HCT116 (cell line): ENCODE data around the gene DENND5B. TPM values are rescaled to one million over a fixed set of nuclear protein-coding genes. Genes with fewer than 3 reads are reported as not detected.
A peak's percentile ranks its signal among the peaks of the same experiment; 100 is the strongest.

Experiments
- ATAC-seq: fragments of 200-7000 bp; cut with Tn5 transposase; 2 replicates; pipeline ENCODE4 v1.9.1; 2020; ENCODE audit warnings: mild to moderate bottlenecking, moderate library complexity
- BruUV-seq: library from RNA; stranded (reverse); fragments of 400-500 nt; replicated peaks from 2 replicates; lab custom pipeline; 2021; lab: Mats Ljungman, UMichigan
- CTCF ChIA-PET: fragments of 300-600 bp; sonication (Branson Sonifier 250); formaldehyde crosslinking; loops from one replicate; lab custom pipeline; 2021; ENCODE audit warnings: antibody characterized with exemption; lab: Charles Lee
- POLR2A ChIA-PET: fragments of 300-600, 350-600 bp; sonication (Branson Sonifier 250); formaldehyde crosslinking; loops from one replicate; lab custom pipeline; 2021; ENCODE audit warnings: antibody characterized with exemption; lab: Charles Lee
- RAD21 ChIA-PET, 2 experiments: fragments of 300-600 bp; sonication (Branson Sonifier 250); formaldehyde crosslinking; loops; one replicate each; lab custom pipeline; 2023; ENCODE audit warnings: low total read pairs in 2 of 2; ENCODE audit not compliant: uncharacterized antibody in 2 of 2, unreplicated experiment in 2 of 2, low non-redundant PET in 1 of 2; lab: Charles Lee
- DNase-seq: peaks from one replicate; pipeline ENCODE4 v3.0.0-alpha.2; 2010; ENCODE audit warnings: low read depth, low spot score
- H2AFZ ChIP-seq: fragments of 200-600 bp; shearing (Covaris generic), sonication (generic); 2 replicates; pipeline ENCODE4 v1.6.1; 2017; ENCODE audit warnings: low read depth, mixed run types, mixed read lengths, antibody characterized with exemption, low read length; ENCODE audit not compliant: poor library complexity, severe bottlenecking
- H3K27ac ChIP-seq: 2 replicates; pipeline ENCODE4 v1.5.1; 2012; ENCODE audit warnings: low read depth, low read length
- H3K27me3 ChIP-seq: fragments of 200-600 bp; sonication (generic); 2 replicates; pipeline ENCODE4 v1.6.1; 2016; ENCODE audit warnings: mixed run types, low read length, mixed read lengths; ENCODE audit not compliant: insufficient read depth
- H3K36me3 ChIP-seq, 2 experiments: fragments of 200-500 bp in 1 of 2; fragments of 200-600 bp in 1 of 2; sonication (Bioruptor generic) in 1 of 2; sonication (generic) in 1 of 2; 2 replicates each; pipeline versions ENCODE4 v1.5.1 to v1.6.1; 2014 to 2016; ENCODE audit warnings: low read length in 2 of 2, inconsistent platforms in 1 of 2, mixed read lengths in 1 of 2, mixed run types in 1 of 2; ENCODE audit not compliant: insufficient read depth in 2 of 2, control insufficient read depth in 1 of 2
- H3K4me1 ChIP-seq, 2 experiments: fragments of 200-600 bp in 1 of 2; sonication (generic) in 1 of 2; 2 replicates each; pipeline versions ENCODE4 v1.5.1 to v1.6.1; 2012 to 2017; ENCODE audit warnings: low read length in 2 of 2, inconsistent platforms in 1 of 2, mild to moderate bottlenecking in 1 of 2, mixed read lengths in 1 of 2, mixed run types in 1 of 2, moderate library complexity in 1 of 2; ENCODE audit not compliant: insufficient read depth in 2 of 2, control insufficient read depth in 1 of 2
- H3K4me2 ChIP-seq: fragments of 200-600 bp; sonication (generic); 2 replicates; pipeline ENCODE4 v1.6.1; 2017; ENCODE audit warnings: mixed run types, low read length, mixed read lengths
- H3K4me3 ChIP-seq, 2 experiments: fragments of 200-600 bp in 1 of 2; sonication (generic) in 1 of 2; replicated peaks in 1 of 2; 2 replicates each; pipeline ENCODE4 v1.5.1; 2011 to 2016; ENCODE audit warnings: low read length in 2 of 2, control low read depth in 1 of 2, low read depth in 1 of 2, mild to moderate bottlenecking in 1 of 2, mixed read lengths in 1 of 2, mixed run types in 1 of 2
- H3K79me2 ChIP-seq: fragments of 200-600 bp; sonication (generic); 2 replicates; pipeline ENCODE4 v1.6.1; 2017; ENCODE audit warnings: mild to moderate bottlenecking, mixed run types, low read length, moderate library complexity, mixed read lengths; ENCODE audit not compliant: insufficient read depth
- H3K9ac ChIP-seq: fragments of 200-600 bp; sonication (generic); 2 replicates; pipeline ENCODE4 v1.6.1; 2016; ENCODE audit warnings: low read length, mixed read lengths
- H3K9me2 ChIP-seq: fragments of 200-600 bp; sonication (generic), shearing (Covaris generic); 2 replicates; pipeline ENCODE4 v1.6.1; 2017; ENCODE audit warnings: mixed run types, mild to moderate bottlenecking, moderate library complexity; ENCODE audit not compliant: insufficient read depth
- H3K9me3 ChIP-seq, 2 experiments: fragments of 200-500 bp in 1 of 2; fragments of 200-600 bp in 1 of 2; sonication (Bioruptor generic) in 1 of 2; sonication (generic) in 1 of 2; 2 replicates each; pipeline ENCODE4 v1.6.1; 2014 to 2017; ENCODE audit warnings: low read length in 2 of 2, mixed read lengths in 2 of 2, inconsistent platforms in 1 of 2, low read depth in 1 of 2, mild to moderate bottlenecking in 1 of 2, mixed run types in 1 of 2, moderate library complexity in 1 of 2; ENCODE audit not compliant: control insufficient read depth in 1 of 2, insufficient read depth in 1 of 2
- H4K20me1 ChIP-seq: fragments of 200-600 bp; sonication (generic), shearing (Covaris generic); 2 replicates; pipeline ENCODE4 v1.6.1; 2017; ENCODE audit warnings: mixed run types, mild to moderate bottlenecking, moderate library complexity; ENCODE audit not compliant: insufficient read depth
- CBX3 ChIP-seq: IDR thresholded peaks from 2 replicates; pipeline ENCODE4 v1.6.1; 2012; ENCODE audit warnings: low read depth
- CEBPB ChIP-seq: IDR thresholded peaks from 2 replicates; pipeline ENCODE4 v1.6.1; 2012; ENCODE audit warnings: low read depth
- EZH2 ChIP-seq: fragments of 200-600 bp; sonication (generic); IDR thresholded peaks from 2 replicates; pipeline ENCODE4 v1.6.1; 2017; ENCODE audit warnings: antibody characterized with exemption, mixed run types
- EZH2phosphoT487 ChIP-seq: fragments of 200-600 bp; IDR thresholded peaks from 2 replicates; pipeline ENCODE4 v1.6.1; 2018; ENCODE audit warnings: antibody characterized with exemption, borderline replicate concordance
- FOSL1 ChIP-seq: IDR thresholded peaks from 2 replicates; pipeline ENCODE4 v1.6.1; 2012; ENCODE audit warnings: low read depth
- JUND ChIP-seq: IDR thresholded peaks from 2 replicates; pipeline ENCODE4 v1.6.1; 2012
- POLR2AphosphoS5 ChIP-seq: IDR thresholded peaks from 2 replicates; pipeline ENCODE4 v1.6.1; 2011; ENCODE audit warnings: mild to moderate bottlenecking, low read depth, low read length, moderate library complexity
- SRF ChIP-seq: IDR thresholded peaks from 2 replicates; pipeline ENCODE4 v1.6.1; 2012; ENCODE audit warnings: low read depth
- YY1 ChIP-seq: IDR thresholded peaks from 2 replicates; pipeline ENCODE4 v1.6.1; 2011; ENCODE audit warnings: low read length, low read depth, moderate library complexity, mild to moderate bottlenecking; ENCODE audit not compliant: insufficient replicate concordance; ENCODE audit errors: extremely low read depth
- ZFX ChIP-seq: fragments of 450-650 bp; IDR thresholded peaks from 2 replicates; pipeline ENCODE4 v1.6.1; 2017
- intact Hi-C: fragments of 100-400 bp; cut with micrococcal nuclease; formaldehyde crosslinking; loops from 2 replicates; pipeline ENCODE4 v1.10.0; 2022
- total RNA-seq: library from RNA; stranded (reverse); gene quantifications from one replicate; pipeline ENCODE4 v1.2.1, GENCODE V29; 2021; ENCODE audit not compliant: unreplicated experiment
- TF ChIP-seq, protein P1 (sequence below): IDR thresholded peaks from 2 replicates; pipeline ENCODE4 v1.6.1; 2011; ENCODE audit warnings: mild to moderate bottlenecking, low read length, moderate library complexity; ENCODE audit not compliant: insufficient replicate concordance; ENCODE audit errors: extremely low read depth
- TF ChIP-seq, protein P2 (sequence below): IDR thresholded peaks from 2 replicates; pipeline ENCODE4 v1.6.1; 2012; ENCODE audit warnings: low read depth

Gene DENND5B
- total RNA-seq, 1 experiment from 2014 or later = 19.2 TPM

DNA sequence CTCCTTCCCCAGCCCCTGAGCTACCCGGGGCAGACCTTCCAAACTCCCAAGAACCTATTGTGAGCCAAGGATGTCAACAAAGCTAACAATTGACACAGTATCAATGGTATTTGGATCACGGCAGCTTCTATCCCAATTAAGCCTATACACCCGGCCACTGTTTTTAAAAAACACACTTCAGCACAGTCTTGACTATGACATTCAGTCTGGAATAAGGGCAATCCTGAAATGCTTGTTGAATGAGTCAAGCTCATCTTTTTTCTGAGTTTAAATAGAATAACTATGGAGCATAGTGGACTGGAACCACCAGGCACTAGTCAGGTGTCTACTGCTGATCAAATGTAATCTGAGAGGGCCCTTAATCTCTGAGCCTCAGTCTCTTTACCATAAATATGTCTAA is 5.7 kb downstream of the DENND5B start:
- ATAC-seq (no peak), DNase-seq (no peak)
- POLR2A ChIA-PET = interaction anchor here (0.6 kb wide), 1 partner anchor 20 kb away, joined by 4 read pairs; no protein-coding TSS in a partner anchor
- H3K27me3 ChIP-seq = no peaks in the 10 kb centered on the region
- no peaks in the 10 kb centered on the region for H3K36me3 ChIP-seq
- no peaks in the 10 kb centered on the region for H3K9me2 ChIP-seq
- H3K9me3 ChIP-seq = no peaks in the 10 kb centered on the region
- peak overlapping the region; percentile 4 for H3K4me2 ChIP-seq
- H3K79me2 ChIP-seq = peaks cover 82% of the 10 kb centered on the region
- no peak overlapping the region for H3K27ac ChIP-seq
- CTCF ChIA-PET = no interaction called here
- H3K4me1 ChIP-seq = peaks cover 30 to 35% of the 10 kb centered on the region in 2 experiments
- BruUV-seq = no TSS peak
- no peak overlapping the region for H3K4me3 ChIP-seq
- no peak overlapping the region for H3K9ac ChIP-seq
- RAD21 ChIA-PET = interaction anchor here in 1 of 2 experiments (0.6 kb wide), 1 partner anchor 127 kb away, joined by 3 read pairs; no protein-coding TSS in a partner anchor
- H4K20me1 ChIP-seq = no peaks in the 10 kb centered on the region
- no peak overlapping the region for H2AFZ ChIP-seq
- TF ChIP-seq, protein P1, sequence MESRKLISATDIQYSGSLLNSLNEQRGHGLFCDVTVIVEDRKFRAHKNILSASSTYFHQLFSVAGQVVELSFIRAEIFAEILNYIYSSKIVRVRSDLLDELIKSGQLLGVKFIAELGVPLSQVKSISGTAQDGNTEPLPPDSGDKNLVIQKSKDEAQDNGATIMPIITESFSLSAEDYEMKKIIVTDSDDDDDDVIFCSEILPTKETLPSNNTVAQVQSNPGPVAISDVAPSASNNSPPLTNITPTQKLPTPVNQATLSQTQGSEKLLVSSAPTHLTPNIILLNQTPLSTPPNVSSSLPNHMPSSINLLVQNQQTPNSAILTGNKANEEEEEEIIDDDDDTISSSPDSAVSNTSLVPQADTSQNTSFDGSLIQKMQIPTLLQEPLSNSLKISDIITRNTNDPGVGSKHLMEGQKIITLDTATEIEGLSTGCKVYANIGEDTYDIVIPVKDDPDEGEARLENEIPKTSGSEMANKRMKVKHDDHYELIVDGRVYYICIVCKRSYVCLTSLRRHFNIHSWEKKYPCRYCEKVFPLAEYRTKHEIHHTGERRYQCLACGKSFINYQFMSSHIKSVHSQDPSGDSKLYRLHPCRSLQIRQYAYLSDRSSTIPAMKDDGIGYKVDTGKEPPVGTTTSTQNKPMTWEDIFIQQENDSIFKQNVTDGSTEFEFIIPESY = no peak
- TF ChIP-seq CBX3 = no peak
- TF ChIP-seq SRF = no peak
- no peak for TF ChIP-seq YY1
- TF ChIP-seq CEBPB = no peak
- no peak for TF ChIP-seq EZH2
- TF ChIP-seq FOSL1 = no peak
- TF ChIP-seq, protein P2, sequence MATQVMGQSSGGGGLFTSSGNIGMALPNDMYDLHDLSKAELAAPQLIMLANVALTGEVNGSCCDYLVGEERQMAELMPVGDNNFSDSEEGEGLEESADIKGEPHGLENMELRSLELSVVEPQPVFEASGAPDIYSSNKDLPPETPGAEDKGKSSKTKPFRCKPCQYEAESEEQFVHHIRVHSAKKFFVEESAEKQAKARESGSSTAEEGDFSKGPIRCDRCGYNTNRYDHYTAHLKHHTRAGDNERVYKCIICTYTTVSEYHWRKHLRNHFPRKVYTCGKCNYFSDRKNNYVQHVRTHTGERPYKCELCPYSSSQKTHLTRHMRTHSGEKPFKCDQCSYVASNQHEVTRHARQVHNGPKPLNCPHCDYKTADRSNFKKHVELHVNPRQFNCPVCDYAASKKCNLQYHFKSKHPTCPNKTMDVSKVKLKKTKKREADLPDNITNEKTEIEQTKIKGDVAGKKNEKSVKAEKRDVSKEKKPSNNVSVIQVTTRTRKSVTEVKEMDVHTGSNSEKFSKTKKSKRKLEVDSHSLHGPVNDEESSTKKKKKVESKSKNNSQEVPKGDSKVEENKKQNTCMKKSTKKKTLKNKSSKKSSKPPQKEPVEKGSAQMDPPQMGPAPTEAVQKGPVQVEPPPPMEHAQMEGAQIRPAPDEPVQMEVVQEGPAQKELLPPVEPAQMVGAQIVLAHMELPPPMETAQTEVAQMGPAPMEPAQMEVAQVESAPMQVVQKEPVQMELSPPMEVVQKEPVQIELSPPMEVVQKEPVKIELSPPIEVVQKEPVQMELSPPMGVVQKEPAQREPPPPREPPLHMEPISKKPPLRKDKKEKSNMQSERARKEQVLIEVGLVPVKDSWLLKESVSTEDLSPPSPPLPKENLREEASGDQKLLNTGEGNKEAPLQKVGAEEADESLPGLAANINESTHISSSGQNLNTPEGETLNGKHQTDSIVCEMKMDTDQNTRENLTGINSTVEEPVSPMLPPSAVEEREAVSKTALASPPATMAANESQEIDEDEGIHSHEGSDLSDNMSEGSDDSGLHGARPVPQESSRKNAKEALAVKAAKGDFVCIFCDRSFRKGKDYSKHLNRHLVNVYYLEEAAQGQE = no peak
- TF ChIP-seq EZH2phosphoT487 = no peak
- TF ChIP-seq POLR2AphosphoS5 = no peak
- TF ChIP-seq ZFX = no peak
- TF ChIP-seq JUND = no peak
- intact Hi-C loops = no loop called here
